ENCODE results near the gene NDUFA8.

- TF ChIP-seq CTCF (conservative IDR thresholded peaks at IDR 0.05; ENCODE audit: low read depth, low read length) (no peak), POLR2A (IDR thresholded peaks at IDR 0.05; ENCODE audit: low read depth, low read length) (no peak), SMC3 (IDR thresholded peaks at IDR 0.05; ENCODE audit: low read depth, low read length) (no peak), USF2 (IDR thresholded peaks at IDR 0.05; ENCODE audit: low read depth, low read length) (no peak), FOS (IDR thresholded peaks at IDR 0.05; ENCODE audit: low read depth, low read length) (no peak), CEBPB (IDR thresholded peaks at IDR 0.05; ENCODE audit: low read depth, low read length) (no peak), RFX5 (IDR thresholded peaks at IDR 0.05; ENCODE audit: low read depth, low read length) (no peak), RAD21 (IDR thresholded peaks at IDR 0.05; ENCODE audit: low read length) (no peak), MAZ (IDR thresholded peaks at IDR 0.05; ENCODE audit: borderline replicate concordance, low read depth, low read length) (no peak), MXI1 (IDR thresholded peaks at IDR 0.05; ENCODE audit: borderline replicate concordance, low read depth, low read length) (no peak), ELK1 (IDR thresholded peaks at IDR 0.05; ENCODE audit: borderline replicate concordance, low read depth, low read length) (no peak), MAFK (IDR thresholded peaks at IDR 0.05; ENCODE audit: low read depth, low read length) (no peak), NFE2L2 (IDR thresholded peaks at IDR 0.05; ENCODE audit: low read depth, low read length) (no peak), BHLHE40 (IDR thresholded peaks at IDR 0.05; ENCODE audit: low read depth, low read length) (no peak)
These were observed 34.1 kb upstream of the NDUFA8 start for GRCh38 chr9:122193651-122194050.

All from IMR-90 (cell line).